HepG2 (cell line): Measurements from ENCODE around the gene AARSD1. TPM values are rescaled to one million over a fixed set of nuclear protein-coding genes. Genes with fewer than 3 reads are reported as not detected.
A peak's percentile ranks its signal among the peaks of the same experiment; 100 is the strongest.

Source experiments
- ATAC-seq: fragments of 200-7000 bp; cut with Tn5 transposase; 3 replicates; pipeline ENCODE4 v1.9.1; 2020; ENCODE audit warnings: mild to moderate bottlenecking, moderate library complexity
- BruUV-seq: library from RNA; stranded (reverse); fragments of 400-500 nt; replicated peaks from 2 replicates; lab custom pipeline; 2021; lab: Mats Ljungman, UMichigan
- CTCF ChIA-PET: fragments of 300-600 bp; formaldehyde crosslinking; extraction: SDS; loops from one replicate; lab custom pipeline; 2021; ENCODE audit warnings: low total read pairs, inconsistent platforms, low intra/inter-chr PET ratio; lab: Yijun Ruan, JAX
- POLR2A ChIA-PET: fragments of 350-600 bp; sonication (Branson Sonifier 250); formaldehyde crosslinking; loops from one replicate; lab custom pipeline; 2020; ENCODE audit warnings: antibody characterized with exemption, inconsistent platforms; lab: Yijun Ruan, JAX
- DNase-seq: peaks from one replicate; pipeline ENCODE4 v3.0.0-alpha.2; 2015; ENCODE audit warnings: low spot score
- FAIRE-seq: peaks from 3 replicates; lab custom pipeline; 2011; peaks lifted over from hg19 to GRCh38; lab: Jason Lieb, UNC
- H2AFZ ChIP-seq: one replicate; pipeline ENCODE4 v1.6.1; 2011; ENCODE audit warnings: low read length, inconsistent platforms
- H3K27ac ChIP-seq: fragments of 300-600 bp; 3 replicates; pipeline ENCODE4 v1.8.0; 2011; ENCODE audit warnings: mixed run types, mild to moderate bottlenecking, mixed read lengths, low read length, inconsistent platforms; ENCODE audit not compliant: insufficient read depth; ENCODE audit errors: extremely low read length
- H3K27me3 ChIP-seq, 2 experiments: fragments of 200-600 bp in 1 of 2; 2 replicates in 1 of 2; 3 replicates in 1 of 2; pipeline versions ENCODE4 v1.6.0 to v1.8.0; 2011; ENCODE audit warnings: low read length in 2 of 2, mild to moderate bottlenecking in 2 of 2, moderate library complexity in 2 of 2, inconsistent platforms in 1 of 2; ENCODE audit not compliant: insufficient read depth in 2 of 2, control insufficient read depth in 1 of 2
- H3K36me3 ChIP-seq, 2 experiments: fragments of 200-600 bp in 1 of 2; replicated peaks in 1 of 2; 2 replicates in 1 of 2; 3 replicates in 1 of 2; pipeline versions ENCODE4 v1.5.1 to v1.8.0; 2011; ENCODE audit warnings: low read length in 2 of 2, inconsistent platforms in 1 of 2; ENCODE audit not compliant: insufficient read depth in 2 of 2, control insufficient read depth in 1 of 2
- H3K4me1 ChIP-seq: 2 replicates; pipeline ENCODE4 v1.5.1; 2012; ENCODE audit warnings: low read length, inconsistent platforms; ENCODE audit not compliant: insufficient read depth
- H3K4me2 ChIP-seq: 2 replicates; pipeline ENCODE4 v1.6.0; 2011; ENCODE audit warnings: low read depth, low read length, inconsistent platforms
- H3K4me3 ChIP-seq, 3 experiments: fragments of 200-600 bp in 1 of 3; sonication (generic), shearing (Covaris generic) in 1 of 3; replicated peaks in 1 of 3; 2 replicates each; pipeline ENCODE4 v1.5.1; 2011 to 2016; ENCODE audit warnings: low read length in 3 of 3, inconsistent platforms in 2 of 3, low read depth in 2 of 3, mild to moderate bottlenecking in 2 of 3, control low read depth in 1 of 3, mixed read lengths in 1 of 3; ENCODE audit not compliant: insufficient read depth in 1 of 3
- H3K79me2 ChIP-seq: one replicate; pipeline ENCODE4 v1.6.1; 2011; ENCODE audit warnings: low read length, inconsistent platforms; ENCODE audit not compliant: insufficient read depth
- H3K9ac ChIP-seq: 2 replicates; pipeline ENCODE4 v1.6.0; 2011; ENCODE audit warnings: mild to moderate bottlenecking, low read depth, low read length, inconsistent platforms; ENCODE audit not compliant: insufficient read depth
- H3K9me3 ChIP-seq: 2 replicates; pipeline ENCODE4 v1.5.1; 2012; ENCODE audit warnings: mild to moderate bottlenecking, low read length
- H4K20me1 ChIP-seq: 2 replicates; pipeline ENCODE4 v1.6.0; 2011; ENCODE audit warnings: inconsistent platforms, mild to moderate bottlenecking, low read length, moderate library complexity; ENCODE audit not compliant: insufficient read depth
- FOXA3 ChIP-seq: IDR thresholded peaks from 2 replicates; pipeline ENCODE4 v1.6.1; 2016; ENCODE audit warnings: missing genetic modification reagents, missing compliant biosample characterization
- MEIS1 ChIP-seq: sonication (generic); formaldehyde crosslinking; IDR thresholded peaks from 2 replicates; pipeline ENCODE4 v1.9.0; 2021; ENCODE audit warnings: mild to moderate bottlenecking, missing genetic modification reagents, moderate library complexity, borderline replicate concordance
- NCOA1 ChIP-seq: sonication (generic); formaldehyde crosslinking; IDR thresholded peaks from 2 replicates; pipeline ENCODE4 v1.9.0; 2021; ENCODE audit warnings: missing genetic modification reagents
- RARA ChIP-seq: IDR thresholded peaks from 2 replicates; pipeline ENCODE4 v1.6.1; 2016; ENCODE audit warnings: missing genetic modification reagents, missing compliant biosample characterization
- SATB2 ChIP-seq: sonication (generic); formaldehyde crosslinking; IDR thresholded peaks from 2 replicates; pipeline ENCODE4 v1.5.0; 2020; ENCODE audit warnings: missing genetic modification reagents
- ZNF790 ChIP-seq: sonication (generic); formaldehyde crosslinking; IDR thresholded peaks from 2 replicates; pipeline ENCODE4 v1.8.0; 2022; ENCODE audit warnings: missing genetic modification reagents, mild to moderate bottlenecking, borderline replicate concordance
- WGBS: methylation state at CpG from one replicate; pipeline ENCODE4 v1.1.6; 2017; ENCODE audit warnings: low lambda C conversion rate; 5-methylcytosine and 5-hydroxymethylcytosine counted together
- in situ Hi-C: cut with HindIII; loops from 2 replicates; pipeline ENCODE4 v1.10.0; 2017; ENCODE audit warnings: low pct_unique_long_range_greater_than_20kb; ENCODE audit not compliant: extremely low pct_ligation_motif_present
- intact Hi-C: fragments of 100-400 bp; cut with micrococcal nuclease; formaldehyde crosslinking; loops from one replicate; pipeline ENCODE4 v1.10.0; 2022; ENCODE audit not compliant: unreplicated experiment
- polyA plus RNA-seq, 8 experiments: library from polyadenylated mRNA; depleted of rRNA in 3 of 8; stranded (reverse) in 7 of 8; unstranded in 1 of 8; fragments of >200 nt; fragmentation: Illumina TruSeq in 4 of 8; extraction: Trizol in 4 of 8; gene quantifications; 2 replicates each; pipeline versions ENCODE4 v1.2.1 to v1.2.3, GENCODE V29; 2011 to 2016; ENCODE audit warnings: low read depth in 4 of 8, missing spikeins in 1 of 8, mixed read lengths in 1 of 8; ENCODE audit not compliant: insufficient read depth in 1 of 8
- total RNA-seq, 5 experiments: library from RNA; depleted of rRNA; stranded (reverse); fragments of >200 nt; fragmentation: Illumina TruSeq; extraction: Trizol; gene quantifications; 2 replicates each; pipeline ENCODE4 v1.2.3, GENCODE V29; 2016; ENCODE audit warnings: low read depth in 1 of 5
- TF ChIP-seq, protein P1 (sequence below): sonication (generic); formaldehyde crosslinking; IDR thresholded peaks from 2 replicates; pipeline ENCODE4 v1.5.1; 2020; ENCODE audit warnings: mild to moderate bottlenecking, moderate library complexity, missing genetic modification reagents
- TF ChIP-seq, protein P2 (sequence below), 2 experiments: fragments of 450-650 bp in 1 of 2; sonication (generic) in 1 of 2; formaldehyde crosslinking in 1 of 2; IDR thresholded peaks; 2 replicates each; pipeline versions ENCODE4 v1.6.1 to v1.8.0; 2016 to 2022; ENCODE audit warnings: antibody characterized with exemption in 1 of 2, mild to moderate bottlenecking in 1 of 2, missing genetic modification reagents in 1 of 2

AARSD1 gene
- total and polyA plus RNA-seq, 2 of the 13 experiments (the other 11 are each of a cell fraction or from before 2014, with no cell fraction given) = 24.7 to 29.3 TPM

DNA sequence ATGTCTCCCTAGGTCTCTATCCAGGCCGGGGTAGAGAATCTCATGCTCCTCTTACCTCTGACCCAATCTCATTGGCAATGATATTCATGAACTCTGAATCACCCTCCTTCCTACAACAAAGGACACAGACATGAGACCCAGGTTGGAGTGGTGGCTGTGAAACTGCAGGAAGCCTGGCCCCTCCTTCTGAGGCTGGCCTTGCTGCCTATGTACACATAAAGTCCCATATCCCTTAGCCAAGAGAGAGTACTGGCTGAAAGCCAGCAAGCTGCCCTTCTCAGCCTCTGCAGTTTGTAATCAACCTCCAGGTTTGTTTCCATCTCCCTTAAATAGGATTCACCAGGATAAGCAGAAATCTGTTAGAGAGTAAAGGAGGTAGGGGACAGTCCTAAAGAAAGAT is 10.6 kb downstream of the AARSD1 start:
- no peaks in the 10 kb centered on the region for H3K9me3 ChIP-seq
- H2AFZ ChIP-seq = no peak overlapping the region
- H3K4me2 ChIP-seq = no peak overlapping the region
- TF ChIP-seq FOXA3 (0 out of 2 replicates have a peak, but pooled peaks have one; percentile 21), ZNF790 (CRISPR knock-in tag) (no peak), MEIS1 (no peak), NCOA1 (CRISPR knock-in tag) (no peak), RARA (CRISPR knock-in tag) (peak; percentile 17; the same call in 1 of the 2 replicates), SATB2 (no peak)
- TF ChIP-seq, protein P1, sequence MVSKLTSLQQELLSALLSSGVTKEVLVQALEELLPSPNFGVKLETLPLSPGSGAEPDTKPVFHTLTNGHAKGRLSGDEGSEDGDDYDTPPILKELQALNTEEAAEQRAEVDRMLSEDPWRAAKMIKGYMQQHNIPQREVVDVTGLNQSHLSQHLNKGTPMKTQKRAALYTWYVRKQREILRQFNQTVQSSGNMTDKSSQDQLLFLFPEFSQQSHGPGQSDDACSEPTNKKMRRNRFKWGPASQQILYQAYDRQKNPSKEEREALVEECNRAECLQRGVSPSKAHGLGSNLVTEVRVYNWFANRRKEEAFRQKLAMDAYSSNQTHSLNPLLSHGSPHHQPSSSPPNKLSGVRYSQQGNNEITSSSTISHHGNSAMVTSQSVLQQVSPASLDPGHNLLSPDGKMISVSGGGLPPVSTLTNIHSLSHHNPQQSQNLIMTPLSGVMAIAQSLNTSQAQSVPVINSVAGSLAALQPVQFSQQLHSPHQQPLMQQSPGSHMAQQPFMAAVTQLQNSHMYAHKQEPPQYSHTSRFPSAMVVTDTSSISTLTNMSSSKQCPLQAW (CRISPR knock-in tag) = peak; percentile 41; the same call in 1 of the 2 replicates
- TF ChIP-seq, protein P2, sequence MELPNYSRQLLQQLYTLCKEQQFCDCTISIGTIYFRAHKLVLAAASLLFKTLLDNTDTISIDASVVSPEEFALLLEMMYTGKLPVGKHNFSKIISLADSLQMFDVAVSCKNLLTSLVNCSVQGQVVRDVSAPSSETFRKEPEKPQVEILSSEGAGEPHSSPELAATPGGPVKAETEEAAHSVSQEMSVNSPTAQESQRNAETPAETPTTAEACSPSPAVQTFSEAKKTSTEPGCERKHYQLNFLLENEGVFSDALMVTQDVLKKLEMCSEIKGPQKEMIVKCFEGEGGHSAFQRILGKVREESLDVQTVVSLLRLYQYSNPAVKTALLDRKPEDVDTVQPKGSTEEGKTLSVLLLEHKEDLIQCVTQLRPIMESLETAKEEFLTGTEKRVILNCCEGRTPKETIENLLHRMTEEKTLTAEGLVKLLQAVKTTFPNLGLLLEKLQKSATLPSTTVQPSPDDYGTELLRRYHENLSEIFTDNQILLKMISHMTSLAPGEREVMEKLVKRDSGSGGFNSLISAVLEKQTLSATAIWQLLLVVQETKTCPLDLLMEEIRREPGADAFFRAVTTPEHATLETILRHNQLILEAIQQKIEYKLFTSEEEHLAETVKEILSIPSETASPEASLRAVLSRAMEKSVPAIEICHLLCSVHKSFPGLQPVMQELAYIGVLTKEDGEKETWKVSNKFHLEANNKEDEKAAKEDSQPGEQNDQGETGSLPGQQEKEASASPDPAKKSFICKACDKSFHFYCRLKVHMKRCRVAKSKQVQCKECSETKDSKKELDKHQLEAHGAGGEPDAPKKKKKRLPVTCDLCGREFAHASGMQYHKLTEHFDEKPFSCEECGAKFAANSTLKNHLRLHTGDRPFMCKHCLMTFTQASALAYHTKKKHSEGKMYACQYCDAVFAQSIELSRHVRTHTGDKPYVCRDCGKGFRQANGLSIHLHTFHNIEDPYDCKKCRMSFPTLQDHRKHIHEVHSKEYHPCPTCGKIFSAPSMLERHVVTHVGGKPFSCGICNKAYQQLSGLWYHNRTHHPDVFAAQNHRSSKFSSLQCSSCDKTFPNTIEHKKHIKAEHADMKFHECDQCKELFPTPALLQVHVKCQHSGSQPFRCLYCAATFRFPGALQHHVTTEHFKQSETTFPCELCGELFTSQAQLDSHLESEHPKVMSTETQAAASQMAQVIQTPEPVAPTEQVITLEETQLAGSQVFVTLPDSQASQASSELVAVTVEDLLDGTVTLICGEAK (IDR thresholded peaks at IDR 0.05) = no peak
- TF ChIP-seq, protein P2 (CRISPR knock-in tag; IDR thresholded peaks at IDR 0.05) = 0 out of 2 replicates have a peak, but pooled peaks have one; percentile 22
- no peaks in the 10 kb centered on the region for H3K79me2 ChIP-seq
- no peaks in the 10 kb centered on the region for H4K20me1 ChIP-seq
- H3K36me3 ChIP-seq = peaks cover 9 to 35% of the 10 kb centered on the region in 2 experiments
- ATAC-seq (peak; percentile 73), DNase-seq (peak; percentile 55), FAIRE-seq (peak; percentile 86)
- no peak overlapping the region for H3K27ac ChIP-seq
- no TSS peak for BruUV-seq
- WGBS = 77% methylated on average over 1 of the region's 1 CpG
- peaks cover 13% of the 10 kb centered on the region for H3K4me1 ChIP-seq
- in situ Hi-C loops = no loop called here
- H3K9ac ChIP-seq = no peak overlapping the region
- CTCF ChIA-PET = no interaction called here
- intact Hi-C loops = no loop called here
- H3K27me3 ChIP-seq = no peaks in the 10 kb centered on the region
- H3K4me3 ChIP-seq = no peak overlapping the region
- POLR2A ChIA-PET = interaction anchor here (1.4 to 1.7 kb wide), 2 partner anchors 44 to 129 kb away, joined by 7 to 8 read pairs; partner anchors contain the start of genes BECN1 and RPL27
